MG63 (cell line): ENCODE data around the gene ELSPBP1. TPM values are rescaled to one million over a fixed set of nuclear protein-coding genes. Genes with fewer than 3 reads are reported as not detected.
"Not testable (repeated sequence)": the region's sequence is repeated elsewhere in the genome, so short reads cannot be mapped to it uniquely, and the experiment has no call there.

Source experiments
- DNase-seq: peaks from one replicate; pipeline ENCODE4 v3.0.0-alpha.2; 2020
- H3K27me3 ChIP-seq: fragments of 250-450 bp; sonication (Bioruptor Pico); 2 replicates; pipeline ENCODE4 v1.5.1; 2020; ENCODE audit warnings: mild to moderate bottlenecking, moderate library complexity
- H3K36me3 ChIP-seq: fragments of 250-450 bp; sonication (Bioruptor Pico); 2 replicates; pipeline ENCODE4 v1.5.1; 2020; ENCODE audit warnings: mild to moderate bottlenecking, moderate library complexity
- H3K4me3 ChIP-seq: fragments of 250-450 bp; sonication (Bioruptor Pico); 2 replicates; pipeline ENCODE4 v1.5.1; 2020; ENCODE audit warnings: mild to moderate bottlenecking, moderate library complexity
- H3K9me3 ChIP-seq: fragments of 250-450 bp; sonication (Bioruptor Pico); 2 replicates; pipeline ENCODE4 v1.5.1; 2020; ENCODE audit warnings: mild to moderate bottlenecking, moderate library complexity
- total RNA-seq: library from RNA; depleted of rRNA; stranded (reverse); fragments of >200 nt; shearing (Covaris generic); gene quantifications from 2 replicates; pipeline ENCODE4 v1.2.3, GENCODE V29; 2014; ENCODE audit warnings: low replicate concordance; rRNA removed

The ELSPBP1 gene
- total RNA-seq, 1 experiment from 2014 or later, result not detected

DNA sequence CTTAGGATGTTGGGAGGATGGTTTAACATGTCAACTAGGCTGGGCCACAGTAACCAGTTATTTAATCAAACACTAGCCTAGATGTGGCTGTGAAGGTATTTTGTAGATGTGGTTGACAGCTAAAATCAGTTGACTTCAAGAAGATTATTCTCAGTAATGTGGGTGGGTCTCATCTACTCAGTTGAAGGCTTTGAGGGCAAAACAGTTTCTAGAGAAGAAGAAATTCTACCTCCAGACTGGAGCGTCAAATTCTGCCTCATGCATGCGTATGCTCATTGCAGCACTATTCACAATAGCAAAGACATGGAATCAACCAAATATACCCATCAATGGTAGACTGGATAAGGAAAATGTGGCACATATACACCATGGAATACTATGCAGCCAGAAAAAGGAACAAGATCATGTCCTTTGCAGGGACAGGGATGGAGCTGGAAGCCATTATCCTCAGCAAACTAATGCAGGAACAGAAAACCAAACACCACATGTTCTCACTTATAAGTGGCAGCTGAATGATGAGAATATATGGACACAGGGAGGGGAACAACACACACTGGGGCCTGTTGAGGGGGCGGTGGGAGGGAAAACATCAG, 75.8 kb downstream of the ELSPBP1 start:
- not testable (repeated sequence) for DNase-seq, H3K4me3 ChIP-seq, H3K36me3 ChIP-seq, H3K9me3 ChIP-seq, H3K27me3 ChIP-seq

Other genes starting within 250 kb of the ELSPBP1 start
- 428 and 543 TPM in 2 replicates for gene NOP53, start 249.1 kb upstream of the ELSPBP1 start, total RNA-seq
- gene SELENOW, start 215.9 kb upstream of the ELSPBP1 start, total RNA-seq, result 79.0 and 246 TPM in 2 replicates
- gene TPRX1, start 190.1 kb upstream of the ELSPBP1 start, total RNA-seq, result not detected in 2 replicates
- gene CRX, start 172.7 kb upstream of the ELSPBP1 start, total RNA-seq, result not detected in 2 replicates
- gene TPRX2, start 135.4 kb upstream of the ELSPBP1 start, total RNA-seq, result not detected in 2 replicates
- gene SULT2A1, start 108.3 kb upstream of the ELSPBP1 start, total RNA-seq, result not detected in 2 replicates
- gene BSPH1, start 2.5 kb upstream of the ELSPBP1 start, total RNA-seq, result not detected in 2 replicates
- gene CABP5, start 49.4 kb downstream of the ELSPBP1 start, total RNA-seq, result not detected in 2 replicates
- gene PLA2G4C, start 116.2 kb downstream of the ELSPBP1 start, total RNA-seq, result 8.9 and 17.7 TPM in 2 replicates
- gene LIG1, start 175.7 kb downstream of the ELSPBP1 start, total RNA-seq, result 37.7 and 98.0 TPM in 2 replicates
- gene ZSWIM9, start 176.0 kb downstream of the ELSPBP1 start, total RNA-seq, result 0.86 and 1.5 TPM in 2 replicates